NOMO-1 treated with dmso at 0.1 percent for 144 hours (cell line): Measurements from ENCODE around the gene KRTAP2-3.
"Not testable (repeated sequence)": the region's sequence is repeated elsewhere in the genome, so short reads cannot be mapped to it uniquely, and the experiment has no call there.

Experiments used
- DNase-seq: peaks from one replicate; lab custom pipeline; 2025; ENCODE audit not compliant: unreplicated experiment; lab: John Stamatoyannopoulos, UW

KRTAP2-3 gene

DNA sequence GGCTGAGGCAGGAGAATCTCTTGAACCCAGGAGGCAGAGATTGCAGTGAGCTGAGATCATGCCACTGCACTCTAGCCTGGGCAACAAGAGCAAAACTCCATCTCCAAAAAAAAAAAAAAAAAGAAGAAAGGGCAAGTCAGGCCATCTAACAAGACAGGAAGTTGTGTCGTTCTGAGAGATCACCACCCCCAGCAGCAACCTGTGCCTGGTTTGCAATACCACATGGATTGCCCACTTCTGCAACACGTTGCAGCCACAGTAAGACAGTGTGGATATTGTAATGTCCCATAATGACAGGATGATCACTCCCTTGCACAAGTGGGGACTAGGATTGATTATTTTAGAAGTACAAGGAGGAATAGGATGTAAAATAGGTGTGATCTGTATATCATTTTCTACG, 9.1 kb upstream of the KRTAP2-3 start:
- DNase-seq = no peak

DNA sequence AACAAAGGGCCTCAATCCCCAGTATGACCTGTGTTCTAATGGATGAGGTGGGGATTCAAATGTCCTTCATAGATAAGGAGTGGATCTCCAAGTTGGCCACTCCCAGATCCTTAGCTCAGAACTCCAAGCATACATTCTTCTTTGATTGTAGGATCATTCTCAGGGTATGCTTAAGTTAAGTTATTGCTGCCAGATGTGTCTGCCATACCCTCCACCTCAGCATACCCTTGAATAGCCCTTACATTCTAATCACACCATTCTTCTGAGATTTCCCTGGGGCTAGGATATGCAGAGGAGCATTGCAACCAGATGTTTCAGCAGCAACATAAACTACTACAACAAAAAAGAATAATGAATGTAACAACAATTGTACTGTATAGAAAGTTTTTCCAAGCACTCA, 7.4 kb upstream of the KRTAP2-3 start:
- DNase-seq = no peak

DNA sequence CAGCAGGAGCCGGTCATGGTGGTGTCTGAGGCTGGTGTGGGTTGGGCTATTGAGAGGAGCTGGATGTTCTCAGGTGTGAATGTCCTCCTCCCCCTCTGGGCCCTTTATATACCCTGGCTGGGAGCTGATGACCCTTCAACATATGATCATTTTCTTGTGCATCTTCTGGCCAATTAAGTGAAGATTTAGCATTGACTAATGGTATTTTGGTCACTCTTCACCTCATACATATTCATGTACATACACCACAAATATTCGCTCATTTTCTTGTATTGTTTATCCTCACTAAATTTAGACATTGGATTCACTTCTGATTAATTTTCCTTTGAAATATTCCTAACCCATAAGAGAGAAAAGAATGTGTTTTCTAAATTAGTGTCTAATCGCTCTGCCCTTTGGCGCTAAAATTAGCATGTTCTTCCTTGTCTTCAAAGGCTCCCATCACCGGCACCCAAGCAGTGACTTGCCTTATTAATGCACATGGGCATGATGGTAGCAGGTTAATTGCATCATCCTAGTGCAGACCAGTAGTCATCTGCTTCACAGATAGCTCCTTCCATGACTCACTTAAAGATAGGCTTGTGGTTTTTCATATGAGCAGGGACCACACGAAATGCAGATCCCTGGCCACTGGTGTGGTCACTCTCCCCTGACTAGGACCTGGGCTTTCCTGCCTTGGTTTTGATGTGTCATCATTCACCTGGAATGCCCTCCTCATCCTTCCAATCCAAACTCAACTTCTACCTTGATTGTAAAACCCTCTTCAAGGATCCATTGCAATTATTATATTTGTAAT, 6.1 kb upstream of the KRTAP2-3 start, which contains the start of gene KRTAP2-4:
Gene KRTAP2-4 (minus strand): TSS at position 51 of the 796 bp plus-strand sequence. CDS start 34 bp downstream, at position 17.
- no peak for DNase-seq

DNA sequence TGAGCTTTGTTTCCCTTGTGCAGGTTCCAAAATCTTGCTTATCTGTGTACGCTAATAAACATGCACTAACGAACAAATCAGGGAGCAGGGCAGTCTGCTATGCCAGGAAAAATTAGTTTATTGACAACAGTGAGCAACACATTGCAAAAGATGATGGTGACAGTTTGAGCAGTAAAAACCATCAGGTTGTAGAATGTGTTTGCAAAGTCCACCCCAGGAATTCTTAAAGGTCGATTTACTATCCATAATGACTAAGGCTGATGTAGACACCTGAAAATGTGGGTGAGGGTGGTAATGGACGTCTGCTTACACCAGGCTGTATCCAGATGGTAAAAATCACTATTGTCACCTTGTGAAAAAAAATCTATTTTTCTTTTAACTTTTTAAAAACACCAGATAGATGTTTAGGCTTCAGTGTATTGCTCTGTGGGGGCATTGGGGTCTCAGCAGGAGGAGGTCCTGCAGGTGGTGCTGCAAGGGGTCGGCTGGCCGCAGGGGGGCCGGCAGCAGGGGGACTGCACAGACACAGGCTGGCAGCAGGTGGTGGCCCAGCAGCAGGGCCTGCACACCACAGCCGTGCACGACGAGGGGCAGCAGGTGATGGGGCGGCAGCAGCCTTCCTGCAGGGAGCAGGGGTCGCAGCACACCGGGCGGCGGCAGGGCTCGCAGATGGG, 5.2 kb upstream of the KRTAP2-3 start:
- DNase-seq = not testable (repeated sequence)

GRCh38 chr17:41064301-41064700, 4.4 kb upstream of the KRTAP2-3 start:
- no peak for DNase-seq

GRCh38 chr17:41063449-41063848, 3.5 kb upstream of the KRTAP2-3 start:
- DNase-seq = no peak

DNA sequence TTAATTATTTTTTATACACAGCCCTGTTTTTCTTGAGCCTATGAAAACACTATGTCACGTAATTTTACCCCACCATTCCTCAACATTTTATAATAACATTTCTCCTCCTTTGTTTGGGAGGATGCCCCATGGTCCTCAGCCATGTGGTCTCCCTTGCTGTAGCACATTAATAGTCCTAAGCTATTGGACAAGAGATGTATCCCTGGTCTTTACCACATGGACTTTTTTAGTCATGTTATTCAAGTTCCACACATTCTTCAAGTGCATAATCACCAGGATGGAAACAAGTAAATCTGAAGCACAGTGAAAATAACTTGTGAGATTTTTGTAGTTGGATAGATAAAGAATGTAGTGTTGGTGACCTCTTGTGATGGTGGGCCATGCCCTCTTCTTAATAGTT, 2.0 kb upstream of the KRTAP2-3 start:
- no peak for DNase-seq

- DNase-seq = not testable (repeated sequence)
Measured at GRCh38 chr17:41059276-41060051, 450 bp downstream of the KRTAP2-3 start.

DNA sequence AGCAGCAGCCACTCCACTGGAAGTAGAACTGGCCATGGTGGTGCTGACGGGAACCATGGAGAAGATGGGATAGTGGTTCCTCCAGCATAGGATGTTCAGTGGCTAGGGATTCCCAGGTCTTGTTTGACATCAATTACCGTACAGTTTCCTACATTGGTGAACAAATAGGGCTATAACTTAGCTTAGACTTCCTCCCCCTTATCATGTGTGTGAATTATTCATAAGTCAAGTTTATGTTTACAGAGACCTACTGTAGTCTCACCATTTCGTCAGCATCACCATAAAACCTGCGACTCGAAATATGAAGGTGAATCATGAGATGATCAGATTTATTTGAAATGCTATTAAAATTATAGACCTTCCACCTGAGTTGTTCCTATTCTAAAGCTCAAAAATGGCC, 1.2 kb downstream of the KRTAP2-3 start:
- DNase-seq = no peak

DNA sequence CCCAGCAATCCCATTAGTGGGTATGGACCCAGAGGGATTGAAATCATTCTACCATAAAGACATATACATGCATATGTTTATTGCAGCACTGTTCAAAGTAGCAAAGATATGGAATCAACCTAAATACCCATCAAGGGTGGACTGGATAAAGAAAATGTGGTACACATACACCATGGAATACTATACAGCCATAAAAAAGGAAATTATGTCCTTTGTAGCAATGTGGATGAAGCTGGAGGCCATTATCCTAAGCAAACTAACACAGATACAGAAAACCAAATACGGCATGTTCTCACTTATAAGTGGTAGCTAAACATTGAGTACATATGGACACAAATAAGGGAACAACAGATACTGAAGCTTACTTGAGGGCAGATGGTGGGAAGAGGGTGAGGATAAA, 2.4 kb downstream of the KRTAP2-3 start:
- DNase-seq = no peak

GRCh38 chr17:41055130-41055529, 4.8 kb downstream of the KRTAP2-3 start, which contains the start of gene KRTAP2-2:
KRTAP2-2 (minus strand) TSS chr17:41055230; CDS start chr17:41055211, 19 bp downstream.
- DNase-seq = not testable (repeated sequence)

DNA sequence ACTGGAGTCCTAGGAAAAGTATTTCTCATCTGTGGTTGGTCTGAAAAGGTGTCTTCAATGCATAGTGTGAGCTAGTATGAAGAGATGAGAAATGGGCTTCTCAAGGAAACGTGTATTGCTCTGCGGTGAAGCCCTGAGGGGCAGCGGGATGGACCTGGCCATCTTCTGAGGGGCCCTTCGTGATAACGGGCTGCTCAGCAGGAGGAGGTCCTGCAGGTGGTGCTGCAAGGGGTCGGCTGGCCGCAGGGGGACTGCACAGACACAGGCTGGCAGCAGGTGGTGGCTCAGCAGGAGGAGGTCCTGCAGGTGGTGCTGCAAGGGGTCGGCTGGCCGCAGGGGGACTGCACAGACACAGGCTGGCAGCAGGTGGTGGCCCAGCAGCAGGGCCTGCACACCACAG, 5.4 kb downstream of the KRTAP2-3 start:
- DNase-seq = not testable (repeated sequence)

- DNase-seq = no peak
Measured at GRCh38 chr17:41054025-41054424, 5.9 kb downstream of the KRTAP2-3 start.

DNA sequence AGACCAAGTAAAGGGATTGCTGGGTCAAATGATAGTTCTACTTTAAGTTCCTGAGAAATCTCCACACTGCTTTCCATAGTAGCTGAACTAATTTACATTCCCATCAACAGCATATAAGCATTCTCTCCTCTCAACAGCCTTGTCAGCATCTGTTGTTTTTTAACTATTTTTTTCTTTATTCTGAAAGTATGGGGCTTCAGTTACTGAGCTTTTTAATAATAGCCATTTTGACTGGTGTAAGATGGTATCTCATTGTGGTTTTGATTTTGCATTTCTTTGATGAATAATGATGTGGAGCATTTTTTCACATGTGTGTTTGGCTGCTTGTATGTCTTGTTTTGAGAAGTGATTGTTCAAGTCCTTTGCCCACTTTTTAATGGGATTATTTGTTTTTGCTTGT, 7.3 kb downstream of the KRTAP2-3 start:
- DNase-seq = no peak

DNA sequence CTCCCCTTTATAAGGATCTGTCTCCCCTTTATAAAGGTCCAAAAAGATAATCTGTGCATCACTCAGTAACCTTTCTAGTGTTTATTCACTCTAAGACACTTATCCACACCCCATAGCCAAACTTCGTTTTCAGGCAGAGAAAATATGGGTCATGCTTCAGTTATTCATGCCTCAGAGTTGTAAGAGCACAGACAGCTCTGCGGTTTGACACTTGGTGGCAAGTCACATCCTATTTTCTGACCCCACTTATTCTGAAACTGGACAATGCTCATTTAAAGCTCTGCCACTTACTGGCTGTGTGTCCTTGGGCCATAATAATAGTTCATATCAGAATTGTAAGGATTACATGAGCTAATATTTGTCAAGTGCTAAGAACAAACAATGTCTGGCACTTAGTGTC, 10.8 kb downstream of the KRTAP2-3 start:
- no peak for DNase-seq

GRCh38 chr17:41048441-41048840, 11.5 kb downstream of the KRTAP2-3 start:
- DNase-seq = no peak

DNA sequence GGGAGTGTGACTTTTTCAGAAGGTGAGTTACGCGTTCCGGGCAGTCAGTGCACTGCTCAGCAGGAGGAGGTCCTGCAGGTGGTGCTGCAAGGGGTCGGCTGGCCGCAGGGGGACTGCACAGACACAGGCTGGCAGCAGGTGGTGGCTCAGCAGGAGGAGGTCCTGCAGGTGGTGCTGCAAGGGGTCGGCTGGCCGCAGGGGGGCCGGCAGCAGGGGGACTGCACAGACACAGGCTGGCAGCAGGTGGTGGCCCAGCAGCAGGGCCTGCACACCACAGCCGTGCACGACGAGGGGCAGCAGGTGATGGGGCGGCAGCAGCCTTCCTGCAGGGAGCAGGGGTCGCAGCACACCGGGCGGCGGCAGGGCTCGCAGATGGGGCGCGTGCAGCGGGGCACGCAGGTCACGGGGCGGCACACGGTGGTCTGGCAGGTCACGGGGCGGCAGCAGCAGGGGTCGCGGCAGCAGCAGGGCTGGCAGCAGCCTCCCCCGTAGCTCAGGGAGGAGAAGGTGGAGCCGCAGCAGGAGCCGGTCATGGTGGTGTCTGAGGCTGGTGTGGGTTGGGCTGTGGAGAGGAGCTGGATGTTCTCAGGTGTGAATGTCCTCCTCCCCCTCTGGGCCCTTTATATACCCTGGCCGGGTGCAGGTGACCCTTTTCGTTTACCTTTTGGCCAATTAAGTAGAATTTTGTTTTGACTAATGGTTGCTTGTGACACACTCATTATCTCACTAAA, 13.0 kb downstream of the KRTAP2-3 start, which contains the start of gene KRTAP2-1:
Gene KRTAP2-1 (minus strand): TSS at position 582 of the 731 bp plus-strand sequence. CDS start 49 bp downstream, at position 533.
- not testable (repeated sequence) for DNase-seq

GRCh38 chr17:41042953-41043352, 17.0 kb downstream of the KRTAP2-3 start:
- DNase-seq = no peak

GRCh38 chr17:41040783-41041571, 18.9 kb downstream of the KRTAP2-3 start, which contains the start of gene KRTAP1-1:
KRTAP1-1 (minus strand) TSS chr17:41041450; CDS start chr17:41041397, 53 bp downstream.
- DNase-seq = not testable (repeated sequence)
